PC-9 (cell line): ENCODE results near the gene NLN. TPM values are rescaled to one million over a fixed set of nuclear protein-coding genes. Genes with fewer than 3 reads are reported as not detected.
"Not testable (repeated sequence)": the region's sequence is repeated elsewhere in the genome, so short reads cannot be mapped to it uniquely, and the experiment has no call there.

Experiments used
- BruUV-seq: library from RNA; stranded (reverse); fragments of 400-500 nt; replicated peaks from 2 replicates; lab custom pipeline; 2021; lab: Mats Ljungman, UMichigan
- CTCF ChIA-PET: fragments of 300-600 bp; sonication (Branson Sonifier 250); formaldehyde crosslinking; loops from one replicate; lab custom pipeline; 2022; ENCODE audit warnings: antibody characterized with exemption; lab: Charles Lee
- POLR2A ChIA-PET: fragments of 300-600 bp; sonication (Branson Sonifier 250); formaldehyde crosslinking; loops from one replicate; lab custom pipeline; 2022; ENCODE audit warnings: antibody characterized with exemption; ENCODE audit not compliant: unreplicated experiment; lab: Charles Lee
- DNase-seq, 2 experiments: peaks; one replicate each; pipeline versions ENCODE4 v3.0.0 to v3.0.0-alpha.2; 2015 to 2022; ENCODE audit warnings: mixed read lengths in 1 of 2
- H2AFZ ChIP-seq: fragments of 200-600 bp; sonication (generic); 2 replicates; pipeline ENCODE4 v1.8.1; 2017; ENCODE audit warnings: antibody characterized with exemption
- H3F3A ChIP-seq: fragments of 200-600 bp; sonication (generic); 2 replicates; pipeline ENCODE4 v1.8.1; 2017; ENCODE audit warnings: antibody characterized with exemption, mild to moderate bottlenecking, low read depth; ENCODE audit not compliant: insufficient read depth
- H3K27ac ChIP-seq: fragments of 200-600 bp; sonication (generic); 2 replicates; pipeline ENCODE4 v1.6.1; 2016; ENCODE audit warnings: mixed run types
- H3K27me3 ChIP-seq: fragments of 200-600 bp; sonication (generic); 2 replicates; pipeline ENCODE4 v1.6.1; 2016; ENCODE audit warnings: low read depth, mixed run types; ENCODE audit not compliant: insufficient read depth
- H3K36me3 ChIP-seq: fragments of 200-600 bp; sonication (generic); 2 replicates; pipeline ENCODE4 v1.6.1; 2016; ENCODE audit warnings: low read depth, mixed run types
- H3K4me1 ChIP-seq: fragments of 200-600 bp; sonication (generic); replicated peaks from 2 replicates; pipeline ENCODE4 v1.6.1; 2016; ENCODE audit warnings: mixed run types; ENCODE audit not compliant: insufficient read depth
- H3K4me2 ChIP-seq: fragments of 200-600 bp; sonication (generic); 2 replicates; pipeline ENCODE4 v1.6.1; 2017; ENCODE audit warnings: mixed run types
- H3K4me3 ChIP-seq: fragments of 200-600 bp; sonication (generic); 2 replicates; pipeline ENCODE4 v1.6.1; 2016; ENCODE audit warnings: mixed run types
- H3K79me2 ChIP-seq: fragments of 200-600 bp; sonication (generic); 2 replicates; pipeline ENCODE4 v1.6.1; 2017; ENCODE audit warnings: low read depth, mixed run types
- H3K9me2 ChIP-seq: fragments of 200-600 bp; sonication (generic); 2 replicates; pipeline ENCODE4 v1.8.1; 2017; ENCODE audit warnings: mild to moderate bottlenecking; ENCODE audit not compliant: insufficient read depth
- H3K9me3 ChIP-seq: fragments of 200-600 bp; sonication (generic); 2 replicates; pipeline ENCODE4 v1.8.1; 2016; ENCODE audit warnings: low read depth; ENCODE audit not compliant: insufficient read depth
- H4K20me1 ChIP-seq: fragments of 200-600 bp; sonication (generic); 2 replicates; pipeline ENCODE4 v1.8.1; 2017; ENCODE audit not compliant: insufficient read depth
- EZH2 ChIP-seq: fragments of 200-600 bp; sonication (generic); IDR thresholded peaks from 2 replicates; pipeline ENCODE4 v1.8.0; 2017; ENCODE audit warnings: antibody characterized with exemption, low read depth
- intact Hi-C: fragments of 100-400 bp; cut with micrococcal nuclease; formaldehyde crosslinking; loops from one replicate; pipeline ENCODE4 v1.10.0; 2022; ENCODE audit not compliant: unreplicated experiment
- total RNA-seq: library from RNA; stranded (reverse); gene quantifications from 2 replicates; pipeline ENCODE4 v1.2.3, GENCODE V29; 2021
- TF ChIP-seq, protein P1 (sequence below): fragments of 200-600 bp; sonication (generic); conservative IDR thresholded peaks from 2 replicates; pipeline ENCODE4 v1.6.1; 2017; ENCODE audit warnings: mixed run types, antibody characterized with exemption, mild to moderate bottlenecking, moderate library complexity

Gene NLN
- total RNA-seq, 1 experiment from 2014 or later: 56.7 TPM

DNA sequence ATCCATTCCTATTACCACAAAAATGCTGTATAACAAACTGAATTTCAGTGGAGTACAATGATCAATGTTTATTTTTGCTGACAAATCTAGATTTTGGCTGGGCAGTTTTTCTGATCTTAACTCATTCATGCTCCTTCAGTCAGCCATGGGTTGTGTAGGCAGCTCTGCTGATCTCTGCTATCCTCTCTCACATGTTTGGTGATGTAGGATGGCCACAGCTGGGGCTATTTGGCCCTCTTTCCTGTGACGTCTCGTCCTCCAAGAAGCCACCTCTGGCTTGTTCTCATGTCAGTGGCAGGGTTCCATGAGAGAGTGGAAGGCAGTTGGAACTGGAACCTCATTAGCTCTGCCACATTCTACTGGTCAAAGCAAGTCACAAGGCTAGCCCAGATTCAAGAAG is 8.9 kb downstream of the NLN start:
- H3K79me2 ChIP-seq: peaks cover 57% of the 10 kb centered on the region
- H2AFZ ChIP-seq: no peak overlapping the region
- no peak overlapping the region for H3K27ac ChIP-seq
- ChIA-PET POLR2A (no interaction called here), CTCF (no interaction called here)
- TF ChIP-seq EZH2: no peak
- TF ChIP-seq, protein P1, sequence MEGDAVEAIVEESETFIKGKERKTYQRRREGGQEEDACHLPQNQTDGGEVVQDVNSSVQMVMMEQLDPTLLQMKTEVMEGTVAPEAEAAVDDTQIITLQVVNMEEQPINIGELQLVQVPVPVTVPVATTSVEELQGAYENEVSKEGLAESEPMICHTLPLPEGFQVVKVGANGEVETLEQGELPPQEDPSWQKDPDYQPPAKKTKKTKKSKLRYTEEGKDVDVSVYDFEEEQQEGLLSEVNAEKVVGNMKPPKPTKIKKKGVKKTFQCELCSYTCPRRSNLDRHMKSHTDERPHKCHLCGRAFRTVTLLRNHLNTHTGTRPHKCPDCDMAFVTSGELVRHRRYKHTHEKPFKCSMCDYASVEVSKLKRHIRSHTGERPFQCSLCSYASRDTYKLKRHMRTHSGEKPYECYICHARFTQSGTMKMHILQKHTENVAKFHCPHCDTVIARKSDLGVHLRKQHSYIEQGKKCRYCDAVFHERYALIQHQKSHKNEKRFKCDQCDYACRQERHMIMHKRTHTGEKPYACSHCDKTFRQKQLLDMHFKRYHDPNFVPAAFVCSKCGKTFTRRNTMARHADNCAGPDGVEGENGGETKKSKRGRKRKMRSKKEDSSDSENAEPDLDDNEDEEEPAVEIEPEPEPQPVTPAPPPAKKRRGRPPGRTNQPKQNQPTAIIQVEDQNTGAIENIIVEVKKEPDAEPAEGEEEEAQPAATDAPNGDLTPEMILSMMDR: no peak
- H3K4me1 ChIP-seq: peaks cover 11% of the 10 kb centered on the region
- H3K9me2 ChIP-seq: no peaks in the 10 kb centered on the region
- no peak for DNase-seq
- intact Hi-C loops: no loop called here
- no peak overlapping the region for H3K4me2 ChIP-seq
- H3K4me3 ChIP-seq: no peak overlapping the region
- H3K9me3 ChIP-seq: no peaks in the 10 kb centered on the region
- no peaks in the 10 kb centered on the region for H3K36me3 ChIP-seq
- H3F3A ChIP-seq: peaks cover 18% of the 10 kb centered on the region; the same call in 1 of the 2 replicates
- BruUV-seq: no TSS peak
- no peaks in the 10 kb centered on the region for H4K20me1 ChIP-seq
- H3K27me3 ChIP-seq: no peaks in the 10 kb centered on the region

DNA sequence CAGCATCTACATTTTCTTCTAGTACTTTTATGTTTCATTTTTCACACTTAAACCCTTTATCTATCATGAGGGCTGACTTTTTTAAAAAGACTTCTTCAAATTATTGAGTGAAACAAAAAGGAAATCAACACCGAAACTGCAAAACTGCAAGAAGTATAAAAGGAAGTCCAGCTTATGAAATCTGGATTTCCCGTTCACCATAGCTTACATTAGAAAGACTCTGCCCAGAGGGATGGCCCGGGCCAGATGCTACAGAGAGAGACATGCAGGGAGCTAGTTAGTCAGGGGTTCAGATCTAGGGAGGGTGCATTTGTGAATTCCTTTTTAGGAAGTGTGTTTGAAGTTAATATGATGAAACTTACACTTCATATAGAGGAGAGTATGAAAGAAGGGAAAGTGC is 10.0 kb downstream of the NLN start:
- H3K4me2 ChIP-seq, DNase-seq, H3K36me3 ChIP-seq, intact Hi-C loops, H3K4me3 ChIP-seq, H3K9me2 ChIP-seq, CTCF ChIA-PET, BruUV-seq, H3K27me3 ChIP-seq, H3K9me3 ChIP-seq, H3K27ac ChIP-seq, H2AFZ ChIP-seq, POLR2A ChIA-PET, H4K20me1 ChIP-seq: not testable (repeated sequence)
- peaks cover 53% of the 10 kb centered on the region for H3K79me2 ChIP-seq
- H3F3A ChIP-seq: peaks cover 14% of the 10 kb centered on the region; the same call in 1 of the 2 replicates
- H3K4me1 ChIP-seq: peaks cover 11% of the 10 kb centered on the region

DNA sequence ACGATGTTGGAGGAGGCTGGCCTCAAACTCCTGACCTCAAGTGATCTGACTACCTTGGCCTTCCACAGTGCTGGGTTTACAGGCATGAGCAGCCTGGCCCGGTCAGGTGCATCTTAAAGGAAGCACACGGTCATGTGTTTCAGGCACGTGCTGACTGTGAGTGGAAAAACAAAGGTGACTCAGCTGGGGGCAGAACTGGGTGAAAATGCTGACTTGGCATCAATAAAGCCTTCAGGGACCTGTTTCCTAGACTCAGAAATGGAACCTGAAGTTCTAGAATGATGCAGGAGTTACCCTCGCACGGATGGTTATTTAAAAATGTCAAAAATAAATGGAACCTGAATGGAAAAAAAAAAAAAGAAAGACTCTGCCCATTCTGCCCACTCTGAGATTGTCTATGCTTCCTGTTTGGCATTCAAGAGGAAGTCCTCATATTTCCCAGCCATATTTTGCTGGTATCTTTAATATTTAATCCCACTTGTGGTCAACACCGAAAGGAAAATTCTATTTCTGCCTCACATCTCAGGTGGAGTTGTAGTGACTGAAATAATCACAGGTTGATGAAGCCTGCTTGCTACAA is 12.3 kb downstream of the NLN start:
- H3K79me2 ChIP-seq: peaks cover 52% of the 10 kb centered on the region
- H3K9me2 ChIP-seq, DNase-seq, H2AFZ ChIP-seq, BruUV-seq, H3K27me3 ChIP-seq, H3K4me1 ChIP-seq, H4K20me1 ChIP-seq, H3K4me2 ChIP-seq, H3K27ac ChIP-seq, H3K4me3 ChIP-seq, intact Hi-C loops, H3K9me3 ChIP-seq, H3F3A ChIP-seq, H3K36me3 ChIP-seq, CTCF ChIA-PET: not testable (repeated sequence)
- POLR2A ChIA-PET: interaction anchor here (0.7 kb wide), 1 partner anchor 1280 kb away, joined by 6 read pairs; no protein-coding TSS in a partner anchor

DNA sequence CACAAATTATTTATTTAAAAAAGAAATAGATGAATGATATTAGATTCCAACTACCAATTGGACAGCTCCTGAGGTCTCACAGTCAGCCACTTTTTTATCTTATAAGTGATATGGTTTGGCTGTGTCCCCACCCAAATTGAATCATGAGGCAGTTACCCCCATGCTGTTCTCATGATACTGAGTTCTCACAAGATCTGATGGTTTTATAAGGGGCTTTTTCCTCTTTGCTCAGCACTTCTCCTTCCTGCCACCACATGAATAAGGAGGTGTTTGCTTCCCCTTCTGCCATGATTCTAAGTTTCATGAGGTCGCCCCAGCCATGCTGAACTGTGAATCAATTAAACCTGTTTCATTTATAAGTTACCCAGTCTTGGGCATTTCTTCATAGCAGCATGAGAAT is 12.9 kb downstream of the NLN start:
- Histone ChIP-seq H3K27me3 (no peaks in the 10 kb centered on the region), H2AFZ (no peak overlapping the region), H3K4me1 (no peaks in the 10 kb centered on the region), H3K4me2 (no peak overlapping the region), H3K9me2 (no peaks in the 10 kb centered on the region), H3K4me3 (no peak overlapping the region), H3K79me2 (peaks cover 49% of the 10 kb centered on the region), H3K27ac (no peak overlapping the region), H3F3A (no peaks in the 10 kb centered on the region), H3K9me3 (no peaks in the 10 kb centered on the region), H3K36me3 (no peaks in the 10 kb centered on the region), H4K20me1 (no peaks in the 10 kb centered on the region)
- no TSS peak for BruUV-seq
- CTCF ChIA-PET: no interaction called here
- intact Hi-C loops: no loop called here
- no peak for TF ChIP-seq EZH2
- TF ChIP-seq, protein P1: no peak
- POLR2A ChIA-PET: no interaction called here
- no peak for DNase-seq
